HG03196 (cell line): ENCODE measurements around the gene ZDHHC3.

Source experiments
- ATAC-seq: cut with Tn5 transposase; IDR thresholded peaks from one replicate; pipeline ENCODE4 v1.9.1; 2021; ENCODE audit not compliant: unreplicated experiment

The ZDHHC3 gene

DNA sequence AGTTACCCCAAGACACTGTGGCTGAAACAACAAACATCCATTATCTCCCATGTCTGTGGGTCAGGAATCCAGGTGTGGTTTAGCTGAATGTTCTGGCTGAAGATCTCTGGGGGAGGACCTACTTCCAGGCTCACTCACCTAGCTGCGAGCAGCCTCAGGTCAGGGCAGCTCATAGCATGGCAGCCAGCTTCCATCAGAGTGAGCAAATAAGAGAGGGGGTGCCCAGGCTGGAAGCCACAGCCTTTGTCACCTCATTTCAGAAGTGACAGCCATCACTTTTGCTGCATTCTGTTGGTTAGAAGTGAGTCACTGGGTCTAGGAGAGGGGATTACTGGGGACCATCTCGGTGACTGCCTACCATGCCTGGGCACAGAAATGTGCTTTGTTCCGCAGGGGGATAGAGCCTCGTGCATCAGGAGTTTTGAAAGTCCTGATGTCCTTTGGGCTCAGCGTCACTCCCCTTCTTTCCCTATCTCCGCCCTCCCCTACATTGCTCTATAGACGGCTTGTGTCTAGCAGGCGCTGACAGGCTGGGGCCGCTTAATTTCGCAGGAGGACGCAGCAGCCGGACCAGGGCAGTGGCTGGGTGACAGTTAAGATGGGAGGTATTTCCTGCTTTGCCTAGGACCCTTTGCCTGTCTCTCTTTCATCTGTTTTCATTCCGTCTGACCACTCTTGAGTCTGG, 76.1 kb downstream of the ZDHHC3 start:
- ATAC-seq, result no peak

- no peak for ATAC-seq
These were observed 79.5 kb downstream of the ZDHHC3 start for GRCh38 chr3:44896440-44896839.

- no peak for ATAC-seq
These were observed 81.5 kb downstream of the ZDHHC3 start for GRCh38 chr3:44894485-44894884.

DNA sequence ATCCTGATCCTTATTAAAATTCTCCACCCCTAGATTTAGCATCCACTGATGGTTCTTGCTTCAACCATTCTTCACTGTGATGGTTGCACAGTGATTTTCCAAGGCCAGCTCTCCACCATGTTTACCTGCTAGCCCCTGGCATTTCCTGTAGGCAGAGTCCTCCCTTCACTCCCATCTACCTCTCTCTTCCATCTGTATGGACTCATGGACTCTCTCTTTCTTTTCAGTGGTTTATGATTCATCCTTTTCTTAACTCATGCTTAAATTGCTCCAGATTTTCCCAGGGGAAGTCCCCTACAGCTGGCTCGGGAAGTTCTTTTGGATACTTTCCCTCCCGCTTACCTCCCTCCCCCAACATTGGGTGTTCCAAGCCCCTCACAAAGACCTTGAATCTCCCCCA, 82.9 kb downstream of the ZDHHC3 start:
- no peak for ATAC-seq

DNA sequence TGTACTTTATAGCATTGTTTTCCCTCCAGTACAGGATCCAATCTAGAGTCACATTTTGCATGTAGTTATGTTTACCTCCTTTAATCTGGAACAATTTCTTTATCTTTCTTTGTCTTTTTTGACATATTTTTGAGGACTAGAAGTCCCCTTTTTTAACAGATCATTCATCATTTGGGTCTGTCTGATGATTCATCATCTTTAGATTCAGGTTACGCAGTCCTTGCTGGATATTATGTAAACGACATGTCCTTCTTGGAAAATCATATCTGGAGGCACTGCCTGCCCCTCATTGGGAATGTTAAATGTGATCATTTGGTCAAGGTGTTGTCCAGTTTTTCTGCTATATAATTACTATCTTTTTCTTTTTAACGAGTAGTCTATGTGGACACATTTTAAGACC, 83.3 kb downstream of the ZDHHC3 start:
- ATAC-seq, result no peak

DNA sequence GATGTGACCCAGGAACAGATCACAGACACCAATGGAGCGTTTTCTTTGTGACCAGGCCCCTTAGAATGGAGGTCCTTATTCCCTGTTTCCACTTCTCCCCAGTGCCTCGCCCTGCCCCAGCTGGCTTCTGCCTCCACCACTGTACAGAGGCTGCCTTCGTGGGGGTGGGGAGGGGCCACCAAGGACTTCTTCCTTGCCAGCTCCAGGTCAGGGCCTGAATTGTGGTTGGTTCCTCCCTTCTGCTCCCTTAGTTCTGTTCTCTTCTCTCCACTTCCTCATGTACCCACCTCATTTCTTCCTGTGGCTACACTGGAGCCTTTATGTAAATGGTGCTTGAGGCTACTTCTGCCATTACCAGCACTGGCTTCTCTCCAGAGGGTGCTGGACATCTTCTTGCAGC, 85.1 kb downstream of the ZDHHC3 start:
- ATAC-seq, result no peak

DNA sequence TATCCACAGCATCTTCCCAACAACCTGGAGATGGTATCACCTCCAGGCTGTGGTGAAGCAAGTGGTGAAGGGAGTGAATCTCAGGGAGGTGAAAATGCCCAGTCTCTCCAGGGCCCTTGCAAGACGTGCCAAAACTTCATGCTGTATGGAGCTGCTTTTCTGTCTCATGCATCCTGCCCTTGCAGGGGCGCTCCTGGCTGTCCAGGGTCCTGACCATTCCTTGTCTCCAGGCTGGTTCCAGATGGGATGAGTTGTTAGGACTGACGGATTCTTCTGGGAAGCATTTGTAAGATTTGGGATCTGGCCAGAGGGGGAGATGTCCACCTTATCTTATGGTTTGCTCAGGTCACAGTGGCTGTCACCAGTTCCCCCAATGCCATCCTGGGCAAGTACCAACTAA, 85.7 kb downstream of the ZDHHC3 start:
- no peak for ATAC-seq

- no peak for ATAC-seq
These were observed 88.9 kb downstream of the ZDHHC3 start for GRCh38 chr3:44887101-44887500.

DNA sequence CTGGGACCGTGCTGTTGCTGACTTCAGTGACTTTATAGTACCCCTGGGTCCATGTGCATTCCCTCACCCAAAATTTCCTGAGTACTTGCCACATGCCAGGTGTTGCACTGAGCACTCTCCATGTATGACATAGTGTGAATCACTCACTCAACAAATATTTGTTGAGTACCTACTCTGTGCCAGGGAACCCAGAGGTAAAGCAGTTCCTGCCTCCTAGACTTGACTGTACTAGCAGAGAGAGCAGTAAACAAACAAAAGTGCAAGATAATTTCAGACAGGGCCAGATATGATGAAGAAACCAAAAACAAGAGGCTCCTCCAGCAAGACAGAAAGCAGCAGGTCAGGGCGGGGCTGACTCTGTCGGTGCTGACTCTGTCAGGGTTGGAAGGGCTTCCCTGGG, 89.4 kb downstream of the ZDHHC3 start:
- ATAC-seq, result no peak

DNA sequence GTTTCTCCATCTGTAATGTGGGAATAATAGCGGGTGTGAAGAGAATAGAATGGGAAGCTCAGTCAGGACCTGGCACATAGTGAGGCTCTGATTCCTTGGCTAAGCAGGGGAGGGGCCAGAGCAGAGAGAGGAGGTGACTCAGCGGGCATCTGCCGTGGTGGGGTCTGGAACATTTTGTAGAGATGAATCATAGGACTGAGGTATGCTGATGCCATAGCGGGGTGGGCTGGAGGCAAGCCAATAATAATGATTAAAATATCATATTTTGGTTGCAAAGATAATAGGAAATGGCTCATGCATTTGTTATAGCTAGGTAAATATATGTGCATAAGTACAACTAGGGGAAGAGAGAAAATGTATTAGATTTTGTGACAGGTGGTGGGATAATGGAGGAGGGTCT, 90.4 kb downstream of the ZDHHC3 start:
- no peak for ATAC-seq

DNA sequence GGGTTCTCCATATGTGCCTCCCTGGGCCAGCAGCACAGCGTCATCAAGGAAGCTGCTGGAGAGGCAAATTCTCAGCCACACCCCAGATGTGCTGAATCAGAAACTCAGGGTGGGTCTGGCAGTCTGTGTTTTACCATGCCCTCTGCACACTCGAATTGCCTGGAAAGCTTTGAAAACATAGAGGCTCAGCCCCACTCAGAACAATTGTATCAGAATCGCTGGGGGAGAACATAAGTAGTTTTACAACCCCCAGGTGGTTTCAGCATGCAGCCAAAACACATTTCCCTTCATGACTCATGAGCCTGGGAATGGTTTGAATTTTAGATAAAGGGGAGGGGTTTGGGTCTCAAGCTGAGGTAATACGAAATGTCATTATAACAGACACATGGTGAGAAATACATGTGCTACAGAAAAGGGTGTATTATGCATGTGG, 92.0 kb downstream of the ZDHHC3 start:
- ATAC-seq, result no peak

GRCh38 chr3:44883213-44883955, 92.6 kb downstream of the ZDHHC3 start:
- ATAC-seq, result no peak

GRCh38 chr3:44880284-44880683, 95.7 kb downstream of the ZDHHC3 start:
- ATAC-seq, result no peak

DNA sequence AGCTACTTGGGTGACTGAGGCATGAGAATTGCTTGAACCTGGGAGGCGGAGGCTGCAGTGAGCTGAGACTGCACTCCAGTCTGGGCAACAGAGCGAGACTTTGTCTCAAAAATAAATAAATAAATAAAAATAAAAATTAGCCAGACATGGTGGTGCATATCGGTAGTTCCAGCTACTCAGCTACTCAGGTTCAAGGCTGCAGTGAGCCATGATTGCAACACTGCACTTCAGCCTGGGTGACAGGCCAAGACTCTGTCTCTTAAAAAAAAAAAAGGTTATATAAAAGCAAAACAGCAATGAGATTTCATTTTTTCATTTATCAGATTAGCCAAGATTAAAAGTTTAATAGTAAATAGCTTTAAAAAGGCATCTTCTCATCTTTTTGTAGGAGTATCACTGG, 98.6 kb downstream of the ZDHHC3 start:
- ATAC-seq, result no peak

DNA sequence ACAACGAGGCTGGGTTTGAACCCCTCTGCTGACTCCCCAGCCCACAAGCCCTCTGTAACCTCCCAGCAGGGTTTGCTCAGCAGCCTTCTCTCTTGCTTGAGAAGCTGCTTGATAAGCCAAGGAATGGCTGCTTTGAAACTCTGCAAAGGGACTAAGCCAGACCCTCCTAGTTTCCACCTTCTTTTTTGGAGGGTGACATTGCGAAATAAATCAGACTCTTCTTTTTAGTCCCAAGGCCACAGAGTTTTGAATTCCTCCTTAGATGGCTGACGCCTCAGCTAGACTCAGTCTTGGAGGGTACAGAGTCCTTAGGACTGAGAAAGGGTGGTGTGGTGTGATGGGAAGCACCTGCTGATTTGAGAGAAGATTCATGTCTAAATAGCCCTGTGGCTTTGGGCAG, 100.4 kb downstream of the ZDHHC3 start:
- no peak for ATAC-seq
